Nephron (organoid): ENCODE data around the gene EDRF1.

Experiments
- H3K27ac Mint-ChIP-seq, 3 experiments: 2 replicates each; pipeline ENCODE4 v1.8.0; 2020; ENCODE audit warnings: mixed read lengths in 3 of 3, mild to moderate bottlenecking in 2 of 3, moderate library complexity in 1 of 3
- H3K27me3 Mint-ChIP-seq: 2 replicates; pipeline ENCODE4 v1.8.0; 2021; ENCODE audit warnings: low read depth, mild to moderate bottlenecking, moderate library complexity, mixed read lengths
- H3K36me3 Mint-ChIP-seq: 2 replicates; pipeline ENCODE4 v1.8.0; 2020; ENCODE audit warnings: low read depth, mixed read lengths
- H3K4me1 Mint-ChIP-seq: 2 replicates; pipeline ENCODE4 v1.8.0; 2020; ENCODE audit warnings: mixed read lengths
- H3K4me3 Mint-ChIP-seq, 3 experiments: 2 replicates each; pipeline ENCODE4 v1.8.0; 2020; ENCODE audit warnings: mild to moderate bottlenecking in 3 of 3, mixed read lengths in 3 of 3, moderate library complexity in 2 of 3
- H3K9me3 Mint-ChIP-seq: 2 replicates; pipeline ENCODE4 v1.8.0; 2020; ENCODE audit warnings: mixed read lengths
- TF ChIP-seq, protein P1 (sequence below), 3 experiments: fragments of 200-600 bp; sonication (generic); IDR thresholded peaks; one replicate each; pipeline ENCODE4 v1.5.0; 2021; ENCODE audit warnings: antibody characterized with exemption in 3 of 3; ENCODE audit not compliant: unreplicated experiment in 3 of 3

The EDRF1 gene

DNA sequence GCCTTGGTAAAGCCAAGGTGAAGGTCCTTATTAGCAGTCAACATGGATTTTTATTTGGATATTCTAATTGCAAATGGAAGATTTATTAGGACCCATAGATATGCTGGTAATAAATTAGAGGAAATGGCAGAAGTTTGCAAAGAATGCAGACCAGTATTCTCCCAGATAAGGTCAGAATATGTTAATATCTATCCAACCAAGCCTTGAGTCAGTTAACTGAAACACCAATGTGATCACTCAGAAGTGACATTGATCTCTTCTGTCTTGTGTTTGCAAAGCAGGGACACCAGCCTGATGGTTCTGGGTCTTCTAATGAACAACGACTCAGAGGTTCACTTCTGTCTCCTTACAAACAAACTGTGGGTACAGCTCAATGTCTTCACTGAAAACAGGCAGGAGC, 82.1 kb downstream of the EDRF1 start:
- TF ChIP-seq, protein P1, sequence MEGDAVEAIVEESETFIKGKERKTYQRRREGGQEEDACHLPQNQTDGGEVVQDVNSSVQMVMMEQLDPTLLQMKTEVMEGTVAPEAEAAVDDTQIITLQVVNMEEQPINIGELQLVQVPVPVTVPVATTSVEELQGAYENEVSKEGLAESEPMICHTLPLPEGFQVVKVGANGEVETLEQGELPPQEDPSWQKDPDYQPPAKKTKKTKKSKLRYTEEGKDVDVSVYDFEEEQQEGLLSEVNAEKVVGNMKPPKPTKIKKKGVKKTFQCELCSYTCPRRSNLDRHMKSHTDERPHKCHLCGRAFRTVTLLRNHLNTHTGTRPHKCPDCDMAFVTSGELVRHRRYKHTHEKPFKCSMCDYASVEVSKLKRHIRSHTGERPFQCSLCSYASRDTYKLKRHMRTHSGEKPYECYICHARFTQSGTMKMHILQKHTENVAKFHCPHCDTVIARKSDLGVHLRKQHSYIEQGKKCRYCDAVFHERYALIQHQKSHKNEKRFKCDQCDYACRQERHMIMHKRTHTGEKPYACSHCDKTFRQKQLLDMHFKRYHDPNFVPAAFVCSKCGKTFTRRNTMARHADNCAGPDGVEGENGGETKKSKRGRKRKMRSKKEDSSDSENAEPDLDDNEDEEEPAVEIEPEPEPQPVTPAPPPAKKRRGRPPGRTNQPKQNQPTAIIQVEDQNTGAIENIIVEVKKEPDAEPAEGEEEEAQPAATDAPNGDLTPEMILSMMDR (IDR thresholded peaks at IDR 0.05; ENCODE audit: unreplicated experiment in 3 of 3): no peak
- no peak overlapping the region for H3K27ac Mint-ChIP-seq
- H3K27me3 Mint-ChIP-seq: no peaks in the 10 kb centered on the region
- H3K9me3 Mint-ChIP-seq: no peaks in the 10 kb centered on the region
- H3K4me3 Mint-ChIP-seq: no peak overlapping the region
- H3K4me1 Mint-ChIP-seq: peaks cover 4% of the 10 kb centered on the region
- H3K36me3 Mint-ChIP-seq: peaks cover 38% of the 10 kb centered on the region

DNA sequence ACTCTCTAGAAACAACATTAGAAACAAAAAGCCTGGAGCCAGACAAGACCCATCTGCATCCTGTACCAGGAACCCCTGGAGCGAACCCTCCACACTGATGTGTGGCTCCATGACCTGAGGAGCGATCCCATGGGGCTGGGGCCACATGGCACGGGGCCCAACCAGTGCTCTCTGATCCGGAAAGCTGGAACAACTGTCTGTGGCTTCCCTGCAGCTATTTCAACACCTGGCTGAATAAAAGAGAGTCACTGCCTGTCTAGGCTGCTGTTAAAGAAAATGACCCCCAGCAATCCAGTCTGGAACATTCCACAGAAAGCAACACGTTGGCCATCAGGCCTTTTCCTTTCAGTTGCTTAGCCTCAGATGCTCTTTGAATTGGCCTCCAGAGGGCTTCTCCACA, 82.6 kb downstream of the EDRF1 start:
- no peaks in the 10 kb centered on the region for H3K9me3 Mint-ChIP-seq
- no peak overlapping the region for H3K4me3 Mint-ChIP-seq
- TF ChIP-seq, protein P1 (IDR thresholded peaks at IDR 0.05; ENCODE audit: unreplicated experiment in 3 of 3): no peak
- peaks cover 41% of the 10 kb centered on the region for H3K36me3 Mint-ChIP-seq
- H3K27ac Mint-ChIP-seq: no peak overlapping the region
- H3K4me1 Mint-ChIP-seq: peaks cover 4% of the 10 kb centered on the region
- no peaks in the 10 kb centered on the region for H3K27me3 Mint-ChIP-seq

DNA sequence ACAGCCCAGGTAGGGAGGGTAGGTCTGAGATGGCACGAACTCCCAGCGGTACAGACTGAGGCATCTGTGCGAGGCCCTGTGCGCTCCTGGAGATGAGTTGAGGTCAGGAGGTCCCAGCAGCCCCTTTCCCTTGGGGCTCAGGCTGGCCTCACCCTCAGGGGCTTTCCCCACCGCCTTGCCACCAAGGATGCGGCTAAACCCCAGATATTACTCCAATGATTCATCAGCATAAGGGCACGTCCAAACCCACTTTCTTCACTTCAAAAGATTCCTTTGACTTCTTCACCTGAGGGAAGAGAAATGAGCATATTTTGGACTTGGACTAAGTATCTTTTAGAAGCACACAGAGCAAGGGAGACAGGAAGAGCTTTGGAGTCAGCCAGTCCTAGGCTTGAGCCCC, 83.2 kb downstream of the EDRF1 start:
- no peak overlapping the region for H3K27ac Mint-ChIP-seq
- no peaks in the 10 kb centered on the region for H3K27me3 Mint-ChIP-seq
- TF ChIP-seq, protein P1 (IDR thresholded peaks at IDR 0.05; ENCODE audit: unreplicated experiment in 3 of 3): no peak
- no peak overlapping the region for H3K4me3 Mint-ChIP-seq
- H3K36me3 Mint-ChIP-seq: peaks cover 43% of the 10 kb centered on the region
- H3K9me3 Mint-ChIP-seq: no peaks in the 10 kb centered on the region
- H3K4me1 Mint-ChIP-seq: peaks cover 4% of the 10 kb centered on the region

DNA sequence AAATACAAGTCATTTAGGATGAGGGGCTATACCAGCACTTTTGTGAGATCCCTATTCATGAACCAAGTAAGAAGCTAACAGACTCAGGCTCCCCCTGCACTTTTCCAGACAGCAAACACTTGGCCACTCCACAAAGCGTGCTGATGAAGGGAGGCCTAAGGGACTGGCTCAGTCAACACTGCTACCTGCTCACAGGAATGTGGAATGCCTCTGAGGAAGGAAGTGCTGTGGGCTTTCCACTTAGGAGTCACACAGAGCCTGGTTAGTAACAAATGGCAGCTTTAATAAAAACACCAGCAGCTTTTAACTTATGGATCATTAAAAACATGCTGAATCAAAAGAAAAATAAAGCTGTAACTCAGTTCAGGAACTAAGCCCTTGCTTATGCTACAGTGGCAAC, 88.5 kb downstream of the EDRF1 start:
- TF ChIP-seq, protein P1 (IDR thresholded peaks at IDR 0.05; ENCODE audit: unreplicated experiment in 3 of 3): no peak
- H3K27ac Mint-ChIP-seq: no peak overlapping the region
- no peak overlapping the region for H3K4me3 Mint-ChIP-seq
- peaks cover 4% of the 10 kb centered on the region for H3K4me1 Mint-ChIP-seq
- H3K36me3 Mint-ChIP-seq: peaks cover 50% of the 10 kb centered on the region
- no peaks in the 10 kb centered on the region for H3K27me3 Mint-ChIP-seq
- H3K9me3 Mint-ChIP-seq: no peaks in the 10 kb centered on the region

DNA sequence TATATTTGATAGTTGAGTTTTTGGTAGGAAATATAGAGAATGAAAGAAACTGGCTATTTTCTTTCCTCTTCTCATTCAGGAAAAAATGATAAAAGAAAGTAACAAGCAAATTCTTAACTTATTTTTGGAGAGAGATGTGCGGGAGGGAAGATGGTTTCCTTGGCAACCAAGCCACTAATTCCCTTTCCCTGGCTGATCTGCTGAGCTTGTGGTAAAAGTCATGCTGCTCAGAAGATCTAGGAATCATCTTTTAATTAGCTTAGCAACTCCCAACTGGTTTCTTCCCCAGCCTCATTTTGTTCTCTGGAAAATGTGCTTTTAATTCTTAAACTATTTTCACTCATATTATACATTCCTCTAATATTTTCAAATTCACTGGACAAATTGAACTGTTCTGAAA, 91.7 kb downstream of the EDRF1 start:
- H3K9me3 Mint-ChIP-seq: no peaks in the 10 kb centered on the region
- peak overlapping the region in 2 of 3 experiments; percentile 53 to 79 for H3K27ac Mint-ChIP-seq
- H3K4me3 Mint-ChIP-seq: no peak overlapping the region

More for the DNA sequence above, 91.7 kb downstream of the EDRF1 start:
- Mint-ChIP-seq H3K4me1 (peaks cover 23% of the 10 kb centered on the region), H3K36me3 (peaks cover 61% of the 10 kb centered on the region), H3K27me3 (no peaks in the 10 kb centered on the region)
- TF ChIP-seq, protein P1 (IDR thresholded peaks at IDR 0.05; ENCODE audit: unreplicated experiment in 3 of 3): no peak
